Keratinocyte (primary cell): Measurements from ENCODE around the gene SHC1. TPM values are rescaled to one million over a fixed set of nuclear protein-coding genes. Genes with fewer than 3 reads are reported as not detected.

Experiments
- DNase-seq: peaks from one replicate; pipeline ENCODE4 v3.0.0-alpha.2; 2011; ENCODE audit warnings: low read depth, missing footprints, low spot score
- FAIRE-seq: peaks from 2 replicates; lab custom pipeline; 2011; peaks lifted over from hg19 to GRCh38; lab: Jason Lieb, UNC
- H2AFZ ChIP-seq: 2 replicates; pipeline ENCODE4 v1.6.0; 2012; ENCODE audit warnings: low read length, control low read depth, inconsistent platforms; ENCODE audit not compliant: control insufficient read depth
- H3K27ac ChIP-seq: 2 replicates; pipeline ENCODE4 v1.5.1; 2011; ENCODE audit warnings: low read length; ENCODE audit not compliant: control insufficient read depth, insufficient read depth
- H3K27me3 ChIP-seq: 3 replicates; pipeline ENCODE4 v1.6.0; 2011; ENCODE audit warnings: low read length; ENCODE audit not compliant: control insufficient read depth, insufficient read depth; ENCODE audit errors: extremely low read depth
- H3K36me3 ChIP-seq, 2 experiments: 2 replicates in 1 of 2; 3 replicates in 1 of 2; pipeline ENCODE4 v1.5.1; 2011; ENCODE audit warnings: low read length in 2 of 2, mild to moderate bottlenecking in 1 of 2; ENCODE audit not compliant: control insufficient read depth in 2 of 2, insufficient read depth in 2 of 2; ENCODE audit errors: extremely low read depth in 1 of 2
- H3K4me1 ChIP-seq: 3 replicates; pipeline ENCODE4 v1.5.1; 2011; ENCODE audit warnings: low read length; ENCODE audit not compliant: control insufficient read depth, insufficient read depth; ENCODE audit errors: extremely low read depth
- H3K4me2 ChIP-seq: 3 replicates; pipeline ENCODE4 v1.6.0; 2011; ENCODE audit warnings: low read depth, low read length; ENCODE audit not compliant: control insufficient read depth, insufficient read depth; ENCODE audit errors: extremely low read depth
- H3K4me3 ChIP-seq, 3 experiments: fragments of 200-600 bp in 1 of 3; sonication (generic) in 1 of 3; 2 replicates in 2 of 3; 3 replicates in 1 of 3; pipeline ENCODE4 v1.5.1; 2011 to 2016; ENCODE audit warnings: low read length in 3 of 3, mild to moderate bottlenecking in 3 of 3, control low read depth in 2 of 3, inconsistent platforms in 1 of 3, low read depth in 1 of 3, mixed read lengths in 1 of 3, mixed run types in 1 of 3, moderate library complexity in 1 of 3; ENCODE audit not compliant: control insufficient read depth in 2 of 3, insufficient read depth in 2 of 3; ENCODE audit errors: extremely low read depth in 1 of 3
- H3K79me2 ChIP-seq: 2 replicates; pipeline ENCODE4 v1.6.0; 2012; ENCODE audit warnings: low read length; ENCODE audit not compliant: control insufficient read depth, insufficient read depth
- H3K9ac ChIP-seq: 3 replicates; pipeline ENCODE4 v1.6.0; 2011; ENCODE audit warnings: low read length; ENCODE audit not compliant: control insufficient read depth, insufficient read depth; ENCODE audit errors: extremely low read depth
- H3K9me1 ChIP-seq: 3 replicates; pipeline ENCODE4 v1.6.0; 2011; ENCODE audit warnings: low read length; ENCODE audit not compliant: control insufficient read depth, insufficient read depth; ENCODE audit errors: extremely low read depth
- H3K9me3 ChIP-seq: 2 replicates; pipeline ENCODE4 v1.5.1; 2012; ENCODE audit warnings: low read depth, low read length; ENCODE audit not compliant: control insufficient read depth
- H4K20me1 ChIP-seq: 3 replicates; pipeline ENCODE4 v1.6.0; 2011; ENCODE audit warnings: low read length; ENCODE audit not compliant: control insufficient read depth, insufficient read depth; ENCODE audit errors: extremely low read depth
- EZH2 ChIP-seq: IDR thresholded peaks from one replicate; pipeline ENCODE4 v1.6.1; 2012; ENCODE audit warnings: inconsistent platforms, mild to moderate bottlenecking, low read length, moderate library complexity
- dilution Hi-C: fragments of 300-500 bp; cut with MboI; formaldehyde crosslinking; loops from one replicate; pipeline ENCODE4 v1.7.0; 2020; ENCODE audit warnings: low sequenced_read_pairs; ENCODE audit not compliant: extremely low pct_ligation_motif_present
- polyA plus RNA-seq, 5 experiments: library from polyadenylated mRNA; depleted of rRNA in 3 of 5; stranded (reverse) in 3 of 5; stranded (forward) in 1 of 5; unstranded in 1 of 5; fragments of >200 nt; gene quantifications; 1 replicate in 1 of 5; 2 replicates in 3 of 5; 3 replicates in 1 of 5; pipeline versions ENCODE4 v1.2.1 to v1.2.3, GENCODE V29; 2011 to 2012; ENCODE audit warnings: missing spikeins in 2 of 5, low read depth in 1 of 5, low replicate concordance in 1 of 5
- TF ChIP-seq, protein P1 (sequence below), 3 experiments: IDR thresholded peaks in 1 of 3; conservative IDR thresholded peaks in 1 of 3; optimal IDR thresholded peaks in 1 of 3; 2 replicates in 2 of 3; 3 replicates in 1 of 3; pipeline versions ENCODE3 to v1.5.1; 2011; ENCODE audit warnings: low read length in 3 of 3, mild to moderate bottlenecking in 3 of 3, moderate library complexity in 2 of 3, control low read depth in 1 of 3, inconsistent platforms in 1 of 3; ENCODE audit not compliant: insufficient read depth in 2 of 3; ENCODE audit errors: extremely low read depth in 1 of 3

Gene SHC1
- polyA plus RNA-seq, 1 donor (not counting 4 experiments of a cell fraction or from before 2014, with no cell fraction given): 245 TPM

DNA sequence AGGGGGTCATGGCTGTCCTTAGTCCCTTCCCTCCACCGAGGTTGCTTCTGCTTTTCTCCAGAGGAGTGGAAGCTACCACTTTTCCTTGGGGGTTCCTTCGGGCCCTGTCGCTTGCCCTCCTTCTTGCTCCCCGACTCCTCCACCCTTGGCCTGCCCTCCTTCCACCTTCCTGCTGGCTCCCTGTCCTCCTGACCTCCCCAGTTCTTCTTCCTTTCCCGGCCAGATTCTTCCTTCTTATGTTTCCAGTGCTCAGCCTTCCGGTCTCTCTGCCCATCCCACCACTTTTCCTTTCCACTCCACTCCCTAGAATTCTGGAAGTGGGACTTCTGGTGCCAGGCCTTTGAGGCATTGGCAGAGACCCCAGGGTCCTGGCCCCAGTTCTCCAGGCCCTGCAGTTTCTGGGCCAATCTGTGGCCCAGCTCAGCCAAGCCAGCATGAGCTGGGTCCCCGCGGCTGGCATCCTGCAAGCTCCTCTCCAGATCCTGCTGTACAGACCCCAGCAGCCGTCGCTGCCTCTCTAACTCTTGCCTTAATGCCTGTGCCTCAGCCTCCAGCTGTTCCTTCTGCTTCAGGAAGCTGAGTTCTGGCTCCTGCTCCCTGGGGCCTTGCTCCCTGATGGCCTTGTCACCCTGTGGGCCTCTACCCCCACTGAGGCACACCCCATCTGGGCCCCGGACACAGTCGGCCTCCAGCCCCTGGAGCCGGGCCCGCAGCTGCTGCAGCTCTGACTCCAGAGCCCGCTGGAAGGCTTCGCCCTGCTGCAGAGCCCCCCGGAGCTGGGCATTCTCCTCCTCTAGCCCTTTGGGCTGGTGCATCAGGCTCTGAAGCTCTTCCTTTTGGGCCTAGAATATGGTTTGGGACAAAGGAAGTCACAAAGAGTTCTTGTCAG is 24.3 kb downstream of the SHC1 start:
- H3K4me3 ChIP-seq: no peak overlapping the region
- no peaks in the 10 kb centered on the region for H3K9me3 ChIP-seq
- no peak overlapping the region for H3K27ac ChIP-seq
- no peaks in the 10 kb centered on the region for H3K79me2 ChIP-seq
- no peaks in the 10 kb centered on the region for H3K9me1 ChIP-seq
- DNase-seq (no peak), FAIRE-seq (no peak)
- no peak overlapping the region for H3K4me2 ChIP-seq
- TF ChIP-seq EZH2: no peak
- TF ChIP-seq, protein P1, sequence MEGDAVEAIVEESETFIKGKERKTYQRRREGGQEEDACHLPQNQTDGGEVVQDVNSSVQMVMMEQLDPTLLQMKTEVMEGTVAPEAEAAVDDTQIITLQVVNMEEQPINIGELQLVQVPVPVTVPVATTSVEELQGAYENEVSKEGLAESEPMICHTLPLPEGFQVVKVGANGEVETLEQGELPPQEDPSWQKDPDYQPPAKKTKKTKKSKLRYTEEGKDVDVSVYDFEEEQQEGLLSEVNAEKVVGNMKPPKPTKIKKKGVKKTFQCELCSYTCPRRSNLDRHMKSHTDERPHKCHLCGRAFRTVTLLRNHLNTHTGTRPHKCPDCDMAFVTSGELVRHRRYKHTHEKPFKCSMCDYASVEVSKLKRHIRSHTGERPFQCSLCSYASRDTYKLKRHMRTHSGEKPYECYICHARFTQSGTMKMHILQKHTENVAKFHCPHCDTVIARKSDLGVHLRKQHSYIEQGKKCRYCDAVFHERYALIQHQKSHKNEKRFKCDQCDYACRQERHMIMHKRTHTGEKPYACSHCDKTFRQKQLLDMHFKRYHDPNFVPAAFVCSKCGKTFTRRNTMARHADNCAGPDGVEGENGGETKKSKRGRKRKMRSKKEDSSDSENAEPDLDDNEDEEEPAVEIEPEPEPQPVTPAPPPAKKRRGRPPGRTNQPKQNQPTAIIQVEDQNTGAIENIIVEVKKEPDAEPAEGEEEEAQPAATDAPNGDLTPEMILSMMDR (optimal IDR thresholded peaks at IDR 0.05 in 1 of 3, IDR thresholded peaks at IDR 0.05 in 1 of 3, conservative IDR thresholded peaks at IDR 0.05 in 1 of 3; ENCODE audit: extremely low read depth in 1 of 3, insufficient read depth in 2 of 3, low read length in 3 of 3): no peak
- no peak overlapping the region for H2AFZ ChIP-seq
- dilution Hi-C loops: no loop called here
- H3K36me3 ChIP-seq: peaks cover 0 to 22% of the 10 kb centered on the region in 2 experiments
- no peak overlapping the region for H3K9ac ChIP-seq
- H3K27me3 ChIP-seq: no peaks in the 10 kb centered on the region
- no peaks in the 10 kb centered on the region for H4K20me1 ChIP-seq
- no peaks in the 10 kb centered on the region for H3K4me1 ChIP-seq

DNA sequence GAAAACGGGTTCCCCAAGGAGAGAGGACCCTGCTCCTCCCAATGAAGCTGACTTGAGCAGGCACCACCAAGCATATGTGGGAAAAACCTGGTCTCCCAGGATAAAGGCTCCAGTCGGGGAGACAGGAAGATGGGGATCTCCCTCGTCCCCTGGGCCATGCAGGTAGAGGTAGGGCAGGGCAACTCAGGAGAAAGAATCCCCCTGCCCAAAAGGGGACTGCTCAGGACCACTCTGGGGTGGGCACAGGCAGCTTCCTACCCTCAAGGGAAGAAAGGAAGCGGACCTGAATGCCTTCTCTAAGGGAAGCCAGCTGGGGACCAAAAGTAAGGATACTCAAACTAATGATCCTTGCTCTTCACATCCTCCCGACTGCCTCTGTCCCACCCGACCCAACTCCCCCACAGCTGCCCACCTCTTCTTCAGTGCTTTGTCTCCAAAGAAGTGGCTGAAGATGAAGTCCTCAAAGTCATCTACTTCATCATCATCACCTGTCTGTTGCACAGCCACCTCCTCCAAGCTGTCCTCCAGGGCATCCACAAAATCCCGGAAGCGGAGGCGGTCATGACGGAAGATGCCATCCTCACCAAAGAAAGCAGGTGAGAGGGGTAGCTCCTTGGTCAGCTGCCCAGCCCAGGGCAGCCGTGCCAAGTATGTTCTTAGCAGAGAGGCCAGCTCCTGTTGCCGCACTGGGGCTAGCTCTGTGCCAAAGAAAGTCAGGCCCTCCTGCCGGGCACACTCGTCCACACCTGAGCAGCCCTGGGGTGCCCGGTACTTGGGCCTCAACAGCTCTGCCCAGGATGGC is 25.2 kb downstream of the SHC1 start:
- dilution Hi-C loops: no loop called here
- no peak overlapping the region for H3K9ac ChIP-seq
- H3K27ac ChIP-seq: no peak overlapping the region
- no peaks in the 10 kb centered on the region for H3K4me1 ChIP-seq
- FAIRE-seq (no peak), DNase-seq (no peak)
- H3K27me3 ChIP-seq: no peaks in the 10 kb centered on the region
- no peak overlapping the region for H3K4me3 ChIP-seq
- H3K4me2 ChIP-seq: no peak overlapping the region
- no peak overlapping the region for H2AFZ ChIP-seq
- no peak for TF ChIP-seq EZH2
- TF ChIP-seq, protein P1 (optimal IDR thresholded peaks at IDR 0.05 in 1 of 3, IDR thresholded peaks at IDR 0.05 in 1 of 3, conservative IDR thresholded peaks at IDR 0.05 in 1 of 3; ENCODE audit: extremely low read depth in 1 of 3, insufficient read depth in 2 of 3, low read length in 3 of 3): no peak
- no peaks in the 10 kb centered on the region for H4K20me1 ChIP-seq
- no peaks in the 10 kb centered on the region for H3K9me1 ChIP-seq
- H3K79me2 ChIP-seq: no peaks in the 10 kb centered on the region
- H3K9me3 ChIP-seq: no peaks in the 10 kb centered on the region
- H3K36me3 ChIP-seq: peaks cover 0 to 17% of the 10 kb centered on the region in 2 experiments
